Esophagus squamous epithelium (tissue), 4 donors: ENCODE data around the gene FOXK1.

ENCODE experiments used
- POLR2A ChIP-seq, 4 donors: fragments of 450-650 bp; IDR thresholded peaks; one replicate each; pipeline ENCODE4 v1.6.1; 2017; ENCODE audit warnings: antibody characterized with exemption in 4 of 4, mild to moderate bottlenecking in 4 of 4, moderate library complexity in 3 of 4
- TF ChIP-seq, protein P1 (sequence below), 6 experiments: fragments of 450-650 bp in 4 of 6; fragments of 200-600 bp in 2 of 6; sonication (generic) in 2 of 6; IDR thresholded peaks; one replicate each; pipeline ENCODE4 v1.5.1; 2016 to 2019; ENCODE audit warnings: antibody characterized with exemption in 6 of 6, mild to moderate bottlenecking in 4 of 6, moderate library complexity in 4 of 6

DNA sequence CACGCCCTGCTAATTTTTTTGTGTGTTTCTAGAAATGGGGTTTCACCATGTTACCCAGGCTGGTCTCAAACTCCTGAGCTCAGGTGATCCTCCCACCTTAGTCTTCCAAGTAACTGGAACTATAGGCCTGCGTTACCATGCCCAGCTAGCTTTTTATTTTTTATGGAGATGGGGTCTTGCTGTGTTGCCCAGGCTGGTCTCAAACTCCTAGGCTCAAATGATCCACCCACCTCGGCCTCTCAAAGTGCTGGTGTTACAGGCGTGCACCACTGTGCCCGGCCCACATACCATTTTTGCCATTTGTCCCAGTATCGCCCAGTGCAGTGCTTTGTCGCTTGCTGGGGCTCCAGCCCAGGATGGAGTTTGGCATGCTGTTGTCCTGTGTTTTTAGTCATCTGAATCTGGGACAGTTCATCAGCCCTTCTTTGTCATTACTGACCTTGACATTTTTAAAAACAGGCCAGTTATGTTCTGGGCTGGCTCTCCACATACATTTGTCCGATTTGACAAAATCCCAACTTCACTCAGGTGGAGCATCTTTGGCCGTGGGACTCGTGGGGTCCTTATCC, 16.7 kb downstream of the FOXK1 start:
- no peak for TF ChIP-seq POLR2A (IDR thresholded peaks at IDR 0.05)
- TF ChIP-seq, protein P1, sequence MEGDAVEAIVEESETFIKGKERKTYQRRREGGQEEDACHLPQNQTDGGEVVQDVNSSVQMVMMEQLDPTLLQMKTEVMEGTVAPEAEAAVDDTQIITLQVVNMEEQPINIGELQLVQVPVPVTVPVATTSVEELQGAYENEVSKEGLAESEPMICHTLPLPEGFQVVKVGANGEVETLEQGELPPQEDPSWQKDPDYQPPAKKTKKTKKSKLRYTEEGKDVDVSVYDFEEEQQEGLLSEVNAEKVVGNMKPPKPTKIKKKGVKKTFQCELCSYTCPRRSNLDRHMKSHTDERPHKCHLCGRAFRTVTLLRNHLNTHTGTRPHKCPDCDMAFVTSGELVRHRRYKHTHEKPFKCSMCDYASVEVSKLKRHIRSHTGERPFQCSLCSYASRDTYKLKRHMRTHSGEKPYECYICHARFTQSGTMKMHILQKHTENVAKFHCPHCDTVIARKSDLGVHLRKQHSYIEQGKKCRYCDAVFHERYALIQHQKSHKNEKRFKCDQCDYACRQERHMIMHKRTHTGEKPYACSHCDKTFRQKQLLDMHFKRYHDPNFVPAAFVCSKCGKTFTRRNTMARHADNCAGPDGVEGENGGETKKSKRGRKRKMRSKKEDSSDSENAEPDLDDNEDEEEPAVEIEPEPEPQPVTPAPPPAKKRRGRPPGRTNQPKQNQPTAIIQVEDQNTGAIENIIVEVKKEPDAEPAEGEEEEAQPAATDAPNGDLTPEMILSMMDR (IDR thresholded peaks at IDR 0.05) = no peak
